WI38 (cell line): ENCODE measurements around the gene USP8.

Experiments
- H3K4me3 ChIP-seq: 2 replicates; pipeline ENCODE4 v1.5.1; 2011; ENCODE audit warnings: low read depth, mild to moderate bottlenecking, control low read depth, low read length
- TF ChIP-seq, protein P1 (sequence below): IDR thresholded peaks from 2 replicates; pipeline ENCODE4 v1.5.1; 2012; ENCODE audit warnings: low read depth, mild to moderate bottlenecking, control low read depth, low read length

USP8 gene

DNA sequence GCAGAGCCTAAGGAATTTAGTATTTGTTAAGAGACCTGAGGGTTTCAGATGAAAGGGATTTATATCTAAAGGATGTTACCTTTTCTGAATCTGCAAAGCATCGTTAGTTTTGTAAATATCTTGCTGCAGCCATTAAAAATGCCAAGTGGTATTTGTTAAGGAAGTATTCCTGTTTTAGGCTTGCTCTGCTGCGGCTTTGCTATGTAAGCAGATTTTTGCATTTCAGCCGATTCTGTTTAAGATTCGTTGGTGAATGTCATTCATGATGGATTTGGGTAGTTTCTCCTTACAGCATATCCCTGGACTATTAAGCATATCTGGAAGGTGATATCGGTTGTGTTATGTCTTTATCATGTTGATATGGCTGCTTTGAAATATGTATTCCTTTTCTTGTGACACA, 1.0 kb downstream of the USP8 start:
- peak overlapping the region; percentile 95 for H3K4me3 ChIP-seq
- TF ChIP-seq, protein P1, sequence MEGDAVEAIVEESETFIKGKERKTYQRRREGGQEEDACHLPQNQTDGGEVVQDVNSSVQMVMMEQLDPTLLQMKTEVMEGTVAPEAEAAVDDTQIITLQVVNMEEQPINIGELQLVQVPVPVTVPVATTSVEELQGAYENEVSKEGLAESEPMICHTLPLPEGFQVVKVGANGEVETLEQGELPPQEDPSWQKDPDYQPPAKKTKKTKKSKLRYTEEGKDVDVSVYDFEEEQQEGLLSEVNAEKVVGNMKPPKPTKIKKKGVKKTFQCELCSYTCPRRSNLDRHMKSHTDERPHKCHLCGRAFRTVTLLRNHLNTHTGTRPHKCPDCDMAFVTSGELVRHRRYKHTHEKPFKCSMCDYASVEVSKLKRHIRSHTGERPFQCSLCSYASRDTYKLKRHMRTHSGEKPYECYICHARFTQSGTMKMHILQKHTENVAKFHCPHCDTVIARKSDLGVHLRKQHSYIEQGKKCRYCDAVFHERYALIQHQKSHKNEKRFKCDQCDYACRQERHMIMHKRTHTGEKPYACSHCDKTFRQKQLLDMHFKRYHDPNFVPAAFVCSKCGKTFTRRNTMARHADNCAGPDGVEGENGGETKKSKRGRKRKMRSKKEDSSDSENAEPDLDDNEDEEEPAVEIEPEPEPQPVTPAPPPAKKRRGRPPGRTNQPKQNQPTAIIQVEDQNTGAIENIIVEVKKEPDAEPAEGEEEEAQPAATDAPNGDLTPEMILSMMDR = no peak

DNA sequence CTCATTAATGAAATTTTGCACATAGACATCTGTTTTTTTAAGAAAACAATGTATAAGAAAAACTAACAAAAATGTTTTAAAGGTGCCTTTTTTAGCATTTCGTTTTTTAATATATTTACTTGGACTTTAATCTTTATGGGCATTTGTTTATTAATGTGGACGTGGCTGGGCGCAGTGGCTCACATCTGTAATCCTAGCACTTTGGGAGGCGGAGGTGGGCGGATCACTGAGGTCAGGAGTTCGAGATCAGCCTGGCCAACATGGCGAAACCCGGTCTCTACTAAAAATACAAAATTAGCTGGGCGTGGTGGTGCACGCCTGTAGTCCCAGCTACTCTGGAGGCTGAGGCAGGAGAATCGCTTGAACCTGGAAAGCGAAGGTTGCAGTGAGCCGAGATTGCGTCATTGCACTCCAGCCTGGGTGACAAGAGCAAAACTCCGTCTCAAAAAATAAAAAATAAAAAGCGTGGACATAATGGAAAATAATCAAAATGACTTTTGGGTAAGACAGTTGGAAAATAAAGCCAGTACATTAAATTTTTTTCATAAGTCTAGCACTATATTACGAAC, 1.6 kb downstream of the USP8 start:
- H3K4me3 ChIP-seq = peak overlapping the region; percentile 95

DNA sequence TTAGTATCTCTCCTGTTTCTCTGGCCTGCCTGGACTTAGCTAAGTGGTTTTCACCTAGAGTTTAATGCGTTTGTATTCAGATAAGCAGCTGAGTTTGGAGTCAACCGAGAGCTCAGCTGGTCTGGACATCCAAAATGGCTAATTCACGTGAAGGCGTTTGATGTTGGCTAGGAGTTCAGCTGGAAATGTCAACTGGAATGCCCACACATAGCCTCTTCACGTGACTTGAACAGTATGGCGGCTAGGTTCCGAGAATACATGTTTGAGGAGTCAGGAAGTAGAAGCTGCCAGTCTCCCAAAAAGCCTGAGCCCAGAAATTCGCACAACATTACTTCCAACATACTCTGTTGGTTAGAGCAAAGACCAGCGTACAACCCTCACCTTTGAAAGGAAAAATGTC, 2.2 kb downstream of the USP8 start:
- H3K4me3 ChIP-seq = no peak overlapping the region

DNA sequence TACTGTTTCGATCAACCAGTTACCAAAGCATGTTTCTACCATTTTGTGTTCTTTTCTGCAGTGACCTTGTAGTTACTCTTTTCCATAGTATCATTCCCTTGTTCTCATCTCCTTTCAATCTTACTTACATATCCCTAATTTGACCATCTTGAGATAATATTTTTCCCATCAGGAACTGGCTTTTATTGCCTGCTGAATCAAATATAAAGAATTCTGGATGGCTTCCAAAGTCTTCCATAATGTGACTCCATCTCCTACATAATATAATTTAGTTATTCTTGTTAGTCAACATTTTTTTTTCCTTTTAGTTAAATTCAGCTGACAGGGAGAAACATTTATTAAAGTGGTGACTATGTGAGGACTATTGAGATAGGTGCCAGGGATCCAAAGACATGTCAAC, 7.0 kb downstream of the USP8 start:
- no peak overlapping the region for H3K4me3 ChIP-seq
- TF ChIP-seq, protein P1 = no peak

More for the DNA sequence above, 2.2 kb downstream of the USP8 start:
- TF ChIP-seq, protein P1 = no peak

DNA sequence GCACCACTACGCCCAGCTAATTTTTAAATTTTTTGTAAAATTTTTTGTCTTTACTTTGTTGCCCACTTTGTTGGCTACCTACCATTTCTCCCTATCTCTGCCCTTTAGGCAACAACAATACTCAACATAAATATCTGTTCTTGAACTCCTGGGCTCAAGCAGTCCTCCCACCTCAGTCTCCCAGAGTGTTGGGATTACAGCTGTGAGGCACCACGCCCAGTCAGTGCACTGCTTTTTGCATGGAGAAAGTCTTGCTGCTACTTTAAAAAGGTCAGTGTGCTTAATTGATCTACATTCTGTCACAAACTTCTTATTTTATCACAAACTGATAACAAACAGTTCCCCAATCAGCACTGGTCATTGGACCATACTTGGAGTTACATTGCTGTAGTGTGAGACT, 8.0 kb downstream of the USP8 start:
- TF ChIP-seq, protein P1 = no peak
- no peak overlapping the region for H3K4me3 ChIP-seq

DNA sequence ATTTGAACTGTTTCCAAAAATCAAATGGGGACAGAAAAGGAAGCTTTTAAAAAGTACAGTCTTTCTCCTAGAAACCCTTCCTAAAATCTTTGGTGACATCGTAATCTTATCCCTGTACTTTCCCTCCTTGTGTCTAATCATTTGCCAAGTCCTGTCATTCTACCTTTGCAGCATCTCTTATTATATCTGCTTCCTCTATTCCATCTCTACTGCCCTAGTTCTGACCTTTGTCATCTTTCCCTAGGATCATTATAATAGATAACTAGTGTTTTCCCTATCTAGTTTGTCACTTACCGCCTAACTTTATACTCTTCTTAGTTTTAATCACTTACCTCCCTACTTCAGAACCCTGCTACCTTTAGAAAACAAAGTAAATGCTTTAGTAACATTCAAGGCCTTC, 11.6 kb downstream of the USP8 start:
- TF ChIP-seq, protein P1 = no peak
- H3K4me3 ChIP-seq = no peak overlapping the region

DNA sequence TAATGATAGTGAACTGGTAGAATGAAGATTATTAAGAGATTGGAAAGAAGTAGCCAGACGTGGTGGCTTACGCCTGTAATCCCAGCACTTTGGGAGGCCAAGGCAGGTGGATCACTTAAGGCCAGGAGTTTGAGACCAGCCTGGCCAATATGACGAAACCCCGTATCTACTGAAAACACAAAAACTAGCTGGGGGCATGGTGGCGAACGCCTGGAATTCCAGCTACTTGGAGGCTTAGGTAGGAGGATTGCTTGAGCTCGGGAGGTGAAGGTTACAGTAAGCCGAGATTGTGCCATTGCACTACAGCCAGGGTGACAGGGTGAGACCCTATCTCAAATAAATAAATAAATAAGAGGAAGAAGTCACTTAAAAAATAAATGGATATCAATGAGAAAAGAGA, 14.0 kb downstream of the USP8 start:
- no peak overlapping the region for H3K4me3 ChIP-seq
- TF ChIP-seq, protein P1 = no peak

DNA sequence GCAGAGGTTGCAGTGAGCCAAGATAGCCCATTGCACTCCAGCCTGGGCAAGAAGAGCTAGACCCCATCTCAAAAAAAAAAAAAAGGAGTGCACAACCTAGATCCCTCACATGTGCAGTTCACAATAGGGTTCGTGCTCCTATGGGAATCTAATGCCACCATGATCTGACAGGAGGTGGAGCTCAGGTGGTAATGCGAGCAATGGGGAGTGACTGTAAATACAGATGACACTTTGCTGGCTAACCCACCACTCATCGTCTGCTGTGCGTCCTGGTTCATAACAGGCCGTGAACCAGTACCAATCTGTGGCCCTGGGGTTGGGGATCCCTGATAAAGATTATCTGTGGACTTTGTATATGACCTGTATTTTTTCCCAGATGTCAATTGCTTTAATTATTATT, 16.7 kb downstream of the USP8 start:
- H3K4me3 ChIP-seq = no peak overlapping the region
- TF ChIP-seq, protein P1 = no peak
